HCT116 (cell line): ENCODE results near the gene KLK12. TPM values are rescaled to one million over a fixed set of nuclear protein-coding genes. Genes with fewer than 3 reads are reported as not detected.

Experiments used
- ATAC-seq: fragments of 200-7000 bp; cut with Tn5 transposase; 2 replicates; pipeline ENCODE4 v1.9.1; 2020; ENCODE audit warnings: mild to moderate bottlenecking, moderate library complexity
- BruUV-seq: library from RNA; stranded (reverse); fragments of 400-500 nt; replicated peaks from 2 replicates; lab custom pipeline; 2021; lab: Mats Ljungman, UMichigan
- CTCF ChIA-PET: fragments of 300-600 bp; sonication (Branson Sonifier 250); formaldehyde crosslinking; loops from one replicate; lab custom pipeline; 2021; ENCODE audit warnings: antibody characterized with exemption; lab: Charles Lee
- POLR2A ChIA-PET: fragments of 300-600, 350-600 bp; sonication (Branson Sonifier 250); formaldehyde crosslinking; loops from one replicate; lab custom pipeline; 2021; ENCODE audit warnings: antibody characterized with exemption; lab: Charles Lee
- RAD21 ChIA-PET, 2 experiments: fragments of 300-600 bp; sonication (Branson Sonifier 250); formaldehyde crosslinking; loops; one replicate each; lab custom pipeline; 2023; ENCODE audit warnings: low total read pairs in 2 of 2; ENCODE audit not compliant: uncharacterized antibody in 2 of 2, unreplicated experiment in 2 of 2, low non-redundant PET in 1 of 2; lab: Charles Lee
- DNase-seq: peaks from one replicate; pipeline ENCODE4 v3.0.0-alpha.2; 2010; ENCODE audit warnings: low read depth, low spot score
- H2AFZ ChIP-seq: fragments of 200-600 bp; shearing (Covaris generic), sonication (generic); 2 replicates; pipeline ENCODE4 v1.6.1; 2017; ENCODE audit warnings: low read depth, mixed run types, mixed read lengths, antibody characterized with exemption, low read length; ENCODE audit not compliant: poor library complexity, severe bottlenecking
- H3K27ac ChIP-seq: 2 replicates; pipeline ENCODE4 v1.5.1; 2012; ENCODE audit warnings: low read depth, low read length
- H3K27me3 ChIP-seq: fragments of 200-600 bp; sonication (generic); 2 replicates; pipeline ENCODE4 v1.6.1; 2016; ENCODE audit warnings: mixed run types, low read length, mixed read lengths; ENCODE audit not compliant: insufficient read depth
- H3K36me3 ChIP-seq, 2 experiments: fragments of 200-500 bp in 1 of 2; fragments of 200-600 bp in 1 of 2; sonication (Bioruptor generic) in 1 of 2; sonication (generic) in 1 of 2; 2 replicates each; pipeline versions ENCODE4 v1.5.1 to v1.6.1; 2014 to 2016; ENCODE audit warnings: low read length in 2 of 2, inconsistent platforms in 1 of 2, mixed read lengths in 1 of 2, mixed run types in 1 of 2; ENCODE audit not compliant: insufficient read depth in 2 of 2, control insufficient read depth in 1 of 2
- H3K4me1 ChIP-seq, 2 experiments: fragments of 200-600 bp in 1 of 2; sonication (generic) in 1 of 2; 2 replicates each; pipeline versions ENCODE4 v1.5.1 to v1.6.1; 2012 to 2017; ENCODE audit warnings: low read length in 2 of 2, inconsistent platforms in 1 of 2, mild to moderate bottlenecking in 1 of 2, mixed read lengths in 1 of 2, mixed run types in 1 of 2, moderate library complexity in 1 of 2; ENCODE audit not compliant: insufficient read depth in 2 of 2, control insufficient read depth in 1 of 2
- H3K4me2 ChIP-seq: fragments of 200-600 bp; sonication (generic); 2 replicates; pipeline ENCODE4 v1.6.1; 2017; ENCODE audit warnings: mixed run types, low read length, mixed read lengths
- H3K4me3 ChIP-seq, 2 experiments: fragments of 200-600 bp in 1 of 2; sonication (generic) in 1 of 2; replicated peaks in 1 of 2; 2 replicates each; pipeline ENCODE4 v1.5.1; 2011 to 2016; ENCODE audit warnings: low read length in 2 of 2, control low read depth in 1 of 2, low read depth in 1 of 2, mild to moderate bottlenecking in 1 of 2, mixed read lengths in 1 of 2, mixed run types in 1 of 2
- H3K79me2 ChIP-seq: fragments of 200-600 bp; sonication (generic); 2 replicates; pipeline ENCODE4 v1.6.1; 2017; ENCODE audit warnings: mild to moderate bottlenecking, mixed run types, low read length, moderate library complexity, mixed read lengths; ENCODE audit not compliant: insufficient read depth
- H3K9ac ChIP-seq: fragments of 200-600 bp; sonication (generic); 2 replicates; pipeline ENCODE4 v1.6.1; 2016; ENCODE audit warnings: low read length, mixed read lengths
- H3K9me2 ChIP-seq: fragments of 200-600 bp; sonication (generic), shearing (Covaris generic); 2 replicates; pipeline ENCODE4 v1.6.1; 2017; ENCODE audit warnings: mixed run types, mild to moderate bottlenecking, moderate library complexity; ENCODE audit not compliant: insufficient read depth
- H3K9me3 ChIP-seq, 2 experiments: fragments of 200-500 bp in 1 of 2; fragments of 200-600 bp in 1 of 2; sonication (Bioruptor generic) in 1 of 2; sonication (generic) in 1 of 2; 2 replicates each; pipeline ENCODE4 v1.6.1; 2014 to 2017; ENCODE audit warnings: low read length in 2 of 2, mixed read lengths in 2 of 2, inconsistent platforms in 1 of 2, low read depth in 1 of 2, mild to moderate bottlenecking in 1 of 2, mixed run types in 1 of 2, moderate library complexity in 1 of 2; ENCODE audit not compliant: control insufficient read depth in 1 of 2, insufficient read depth in 1 of 2
- H4K20me1 ChIP-seq: fragments of 200-600 bp; sonication (generic), shearing (Covaris generic); 2 replicates; pipeline ENCODE4 v1.6.1; 2017; ENCODE audit warnings: mixed run types, mild to moderate bottlenecking, moderate library complexity; ENCODE audit not compliant: insufficient read depth
- CEBPB ChIP-seq: IDR thresholded peaks from 2 replicates; pipeline ENCODE4 v1.6.1; 2012; ENCODE audit warnings: low read depth
- POLR2A ChIP-seq: IDR thresholded peaks from 2 replicates; pipeline ENCODE4 v1.7.0; 2011; ENCODE audit warnings: borderline replicate concordance; ENCODE audit not compliant: insufficient read depth, insufficient read length; ENCODE audit errors: extremely low read depth
- SRF ChIP-seq: IDR thresholded peaks from 2 replicates; pipeline ENCODE4 v1.6.1; 2012; ENCODE audit warnings: low read depth
- TCF7L2 ChIP-seq: IDR thresholded peaks from 2 replicates; pipeline ENCODE4 v1.7.0; 2011; ENCODE audit warnings: borderline replicate concordance, inconsistent platforms; ENCODE audit not compliant: insufficient read depth, insufficient read length; ENCODE audit errors: extremely low read depth
- YY1 ChIP-seq: IDR thresholded peaks from 2 replicates; pipeline ENCODE4 v1.6.1; 2011; ENCODE audit warnings: low read length, low read depth, moderate library complexity, mild to moderate bottlenecking; ENCODE audit not compliant: insufficient replicate concordance; ENCODE audit errors: extremely low read depth
- ZFX ChIP-seq: fragments of 450-650 bp; IDR thresholded peaks from 2 replicates; pipeline ENCODE4 v1.6.1; 2017
- intact Hi-C: fragments of 100-400 bp; cut with micrococcal nuclease; formaldehyde crosslinking; loops from 2 replicates; pipeline ENCODE4 v1.10.0; 2022
- total RNA-seq: library from RNA; stranded (reverse); gene quantifications from one replicate; pipeline ENCODE4 v1.2.1, GENCODE V29; 2021; ENCODE audit not compliant: unreplicated experiment
- TF ChIP-seq, protein P1 (sequence below): IDR thresholded peaks from 2 replicates; pipeline ENCODE4 v1.6.1; 2012; ENCODE audit warnings: low read depth
- TF ChIP-seq, protein P2 (sequence below), 3 experiments: fragments of 200-600 bp in 1 of 3; sonication (generic) in 1 of 3; IDR thresholded peaks in 2 of 3; conservative IDR thresholded peaks in 1 of 3; 2 replicates each; pipeline ENCODE4 v1.5.1; 2012 to 2017; ENCODE audit warnings: low read depth in 2 of 3, low read length in 2 of 3, antibody characterized with exemption in 1 of 3, borderline replicate concordance in 1 of 3, control low read depth in 1 of 3, mild to moderate bottlenecking in 1 of 3, mixed read lengths in 1 of 3, mixed run types in 1 of 3, moderate library complexity in 1 of 3; ENCODE audit not compliant: insufficient read depth in 1 of 3
- TF ChIP-seq, protein P3 (sequence below): IDR thresholded peaks from 2 replicates; pipeline ENCODE4 v1.6.1; 2012
- TF ChIP-seq, protein P4 (sequence below): IDR thresholded peaks from 2 replicates; pipeline ENCODE4 v1.6.1; 2012

The KLK12 gene
- total RNA-seq, 1 experiment from 2014 or later: not detected

GRCh38 chr19:51040151-51040550 is 5.3 kb upstream of the KLK12 start (continued):
- TF ChIP-seq, protein P1, sequence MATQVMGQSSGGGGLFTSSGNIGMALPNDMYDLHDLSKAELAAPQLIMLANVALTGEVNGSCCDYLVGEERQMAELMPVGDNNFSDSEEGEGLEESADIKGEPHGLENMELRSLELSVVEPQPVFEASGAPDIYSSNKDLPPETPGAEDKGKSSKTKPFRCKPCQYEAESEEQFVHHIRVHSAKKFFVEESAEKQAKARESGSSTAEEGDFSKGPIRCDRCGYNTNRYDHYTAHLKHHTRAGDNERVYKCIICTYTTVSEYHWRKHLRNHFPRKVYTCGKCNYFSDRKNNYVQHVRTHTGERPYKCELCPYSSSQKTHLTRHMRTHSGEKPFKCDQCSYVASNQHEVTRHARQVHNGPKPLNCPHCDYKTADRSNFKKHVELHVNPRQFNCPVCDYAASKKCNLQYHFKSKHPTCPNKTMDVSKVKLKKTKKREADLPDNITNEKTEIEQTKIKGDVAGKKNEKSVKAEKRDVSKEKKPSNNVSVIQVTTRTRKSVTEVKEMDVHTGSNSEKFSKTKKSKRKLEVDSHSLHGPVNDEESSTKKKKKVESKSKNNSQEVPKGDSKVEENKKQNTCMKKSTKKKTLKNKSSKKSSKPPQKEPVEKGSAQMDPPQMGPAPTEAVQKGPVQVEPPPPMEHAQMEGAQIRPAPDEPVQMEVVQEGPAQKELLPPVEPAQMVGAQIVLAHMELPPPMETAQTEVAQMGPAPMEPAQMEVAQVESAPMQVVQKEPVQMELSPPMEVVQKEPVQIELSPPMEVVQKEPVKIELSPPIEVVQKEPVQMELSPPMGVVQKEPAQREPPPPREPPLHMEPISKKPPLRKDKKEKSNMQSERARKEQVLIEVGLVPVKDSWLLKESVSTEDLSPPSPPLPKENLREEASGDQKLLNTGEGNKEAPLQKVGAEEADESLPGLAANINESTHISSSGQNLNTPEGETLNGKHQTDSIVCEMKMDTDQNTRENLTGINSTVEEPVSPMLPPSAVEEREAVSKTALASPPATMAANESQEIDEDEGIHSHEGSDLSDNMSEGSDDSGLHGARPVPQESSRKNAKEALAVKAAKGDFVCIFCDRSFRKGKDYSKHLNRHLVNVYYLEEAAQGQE: no peak
- TF ChIP-seq, all 23 proteins: peak for 0

GRCh38 chr19:51036519-51036918 is 1.7 kb upstream of the KLK12 start:
- intact Hi-C loops: no loop called here
- ChIA-PET CTCF (no interaction called here), POLR2A (no interaction called here)

More at GRCh38 chr19:51036519-51036918, 1.7 kb upstream of the KLK12 start:
- TF ChIP-seq CEBPB (no peak), SRF (no peak), YY1 (no peak), ZFX (no peak), POLR2A (no peak), TCF7L2 (no peak)
- TF ChIP-seq, protein P1: no peak
- TF ChIP-seq, protein P2, sequence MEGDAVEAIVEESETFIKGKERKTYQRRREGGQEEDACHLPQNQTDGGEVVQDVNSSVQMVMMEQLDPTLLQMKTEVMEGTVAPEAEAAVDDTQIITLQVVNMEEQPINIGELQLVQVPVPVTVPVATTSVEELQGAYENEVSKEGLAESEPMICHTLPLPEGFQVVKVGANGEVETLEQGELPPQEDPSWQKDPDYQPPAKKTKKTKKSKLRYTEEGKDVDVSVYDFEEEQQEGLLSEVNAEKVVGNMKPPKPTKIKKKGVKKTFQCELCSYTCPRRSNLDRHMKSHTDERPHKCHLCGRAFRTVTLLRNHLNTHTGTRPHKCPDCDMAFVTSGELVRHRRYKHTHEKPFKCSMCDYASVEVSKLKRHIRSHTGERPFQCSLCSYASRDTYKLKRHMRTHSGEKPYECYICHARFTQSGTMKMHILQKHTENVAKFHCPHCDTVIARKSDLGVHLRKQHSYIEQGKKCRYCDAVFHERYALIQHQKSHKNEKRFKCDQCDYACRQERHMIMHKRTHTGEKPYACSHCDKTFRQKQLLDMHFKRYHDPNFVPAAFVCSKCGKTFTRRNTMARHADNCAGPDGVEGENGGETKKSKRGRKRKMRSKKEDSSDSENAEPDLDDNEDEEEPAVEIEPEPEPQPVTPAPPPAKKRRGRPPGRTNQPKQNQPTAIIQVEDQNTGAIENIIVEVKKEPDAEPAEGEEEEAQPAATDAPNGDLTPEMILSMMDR (IDR thresholded peaks at IDR 0.05 in 2 of 3, conservative IDR thresholded peaks at IDR 0.05 in 1 of 3; ENCODE audit: borderline replicate concordance in 1 of 3, insufficient read depth in 1 of 3, low read depth in 2 of 3, low read length in 2 of 3): no peak
- TF ChIP-seq, protein P3, sequence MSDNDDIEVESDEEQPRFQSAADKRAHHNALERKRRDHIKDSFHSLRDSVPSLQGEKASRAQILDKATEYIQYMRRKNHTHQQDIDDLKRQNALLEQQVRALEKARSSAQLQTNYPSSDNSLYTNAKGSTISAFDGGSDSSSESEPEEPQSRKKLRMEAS: no peak
- TF ChIP-seq, protein P4, sequence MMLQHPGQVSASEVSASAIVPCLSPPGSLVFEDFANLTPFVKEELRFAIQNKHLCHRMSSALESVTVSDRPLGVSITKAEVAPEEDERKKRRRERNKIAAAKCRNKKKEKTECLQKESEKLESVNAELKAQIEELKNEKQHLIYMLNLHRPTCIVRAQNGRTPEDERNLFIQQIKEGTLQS: no peak
- BruUV-seq: no TSS peak
- Histone ChIP-seq H3K27ac (no peak overlapping the region), H3K4me3 (no peak overlapping the region), H3K9me3 (no peaks in the 10 kb centered on the region), H3K27me3 (no peaks in the 10 kb centered on the region), H2AFZ (no peak overlapping the region), H3K4me1 (no peaks in the 10 kb centered on the region), H3K4me2 (no peak overlapping the region), H3K79me2 (no peaks in the 10 kb centered on the region), H3K9me2 (no peaks in the 10 kb centered on the region), H4K20me1 (no peaks in the 10 kb centered on the region), H3K36me3 (no peaks in the 10 kb centered on the region), H3K9ac (no peak overlapping the region)
- ATAC-seq: peak; percentile 36; the same call in 1 of the 2 replicates
- no peak for DNase-seq
- RAD21 ChIA-PET: no interaction called here
